ENCODE results near the gene ERCC4. TPM values are rescaled to one million over a fixed set of nuclear protein-coding genes. Genes with fewer than 3 reads are reported as not detected.

The ERCC4 gene
- total and polyA plus RNA-seq, 2 of the 8 experiments (the other 6 are each of a cell fraction or from before 2014, with no cell fraction given): 1.6 to 13.2 TPM

DNA sequence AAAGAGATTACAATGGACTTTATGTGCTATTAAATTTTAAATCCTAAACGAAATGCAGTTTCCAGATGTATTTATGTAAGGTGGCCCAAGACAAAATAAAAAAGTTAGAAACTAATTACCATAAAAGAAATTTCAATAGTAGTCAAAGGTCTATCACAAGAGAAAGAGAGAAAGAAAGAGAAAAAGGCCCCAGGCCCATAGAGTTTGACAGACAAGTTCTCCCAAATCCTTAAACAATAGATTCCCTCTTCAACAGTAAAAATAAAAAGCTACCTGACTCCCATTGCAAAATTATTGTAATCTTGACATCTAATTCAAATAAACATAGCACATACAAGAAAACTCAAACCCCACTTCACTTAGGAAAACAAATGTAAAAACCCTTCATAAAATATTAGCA, 8.6 kb upstream of the ERCC4 start (continued):
- no peak for TF ChIP-seq CHD7 (IDR thresholded peaks at IDR 0.05; ENCODE audit: insufficient replicate concordance, low read length)
